ENCODE results near the gene KHDRBS2. TPM values are rescaled to one million over a fixed set of nuclear protein-coding genes. Genes with fewer than 3 reads are reported as not detected.
"Not testable (repeated sequence)": the region's sequence is repeated elsewhere in the genome, so short reads cannot be mapped to it uniquely, and the experiment has no call there.

The KHDRBS2 gene
- total RNA-seq, 1 donor from 2014 or later = 0.17 TPM

- TF ChIP-seq CTCF (IDR thresholded peaks at IDR 0.05; ENCODE audit: insufficient read depth, low read length, poor library complexity, severe bottlenecking) = peak; percentile 52
- Histone ChIP-seq H3K4me3 (ENCODE audit: low read depth, low read length) (no peak overlapping the region), H3K36me3 (ENCODE audit: control insufficient read depth, insufficient read depth, low read length) (no peaks in the 10 kb centered on the region), H3K27me3 (ENCODE audit: control insufficient read depth, insufficient read depth, low read length) (no peaks in the 10 kb centered on the region)
- DNase-seq (ENCODE audit: low read depth) = no peak
Observed at GRCh38 chr6:61809004-61809595, 476.9 kb downstream of the KHDRBS2 start.

GRCh38 chr6:61787998-61788397, 498.0 kb downstream of the KHDRBS2 start:
- no peaks in the 10 kb centered on the region for H3K27me3 ChIP-seq (ENCODE audit: control insufficient read depth, insufficient read depth, low read length)
- H3K4me3 ChIP-seq (ENCODE audit: low read depth, low read length) = no peak overlapping the region
- no peak for DNase-seq (ENCODE audit: low read depth)
- no peaks in the 10 kb centered on the region for H3K36me3 ChIP-seq (ENCODE audit: control insufficient read depth, insufficient read depth, low read length)
- no peak for TF ChIP-seq CTCF (IDR thresholded peaks at IDR 0.05; ENCODE audit: insufficient read depth, low read length, poor library complexity, severe bottlenecking)

- not testable (repeated sequence) for H3K36me3 ChIP-seq (ENCODE audit: control insufficient read depth, insufficient read depth, low read length); DNase-seq (ENCODE audit: low read depth); H3K27me3 ChIP-seq (ENCODE audit: control insufficient read depth, insufficient read depth, low read length); H3K4me3 ChIP-seq (ENCODE audit: low read depth, low read length)
Observed at GRCh38 chr6:61769446-61769845, 516.6 kb downstream of the KHDRBS2 start.

- no peak for TF ChIP-seq CTCF (IDR thresholded peaks at IDR 0.05; ENCODE audit: insufficient read depth, low read length, poor library complexity, severe bottlenecking)
- Histone ChIP-seq H3K4me3 (ENCODE audit: low read depth, low read length) (no peak overlapping the region), H3K36me3 (ENCODE audit: control insufficient read depth, insufficient read depth, low read length) (no peaks in the 10 kb centered on the region), H3K27me3 (ENCODE audit: control insufficient read depth, insufficient read depth, low read length) (no peaks in the 10 kb centered on the region)
- no peak for DNase-seq (ENCODE audit: low read depth)
Observed at GRCh38 chr6:61755739-61756138, 530.3 kb downstream of the KHDRBS2 start.

DNA sequence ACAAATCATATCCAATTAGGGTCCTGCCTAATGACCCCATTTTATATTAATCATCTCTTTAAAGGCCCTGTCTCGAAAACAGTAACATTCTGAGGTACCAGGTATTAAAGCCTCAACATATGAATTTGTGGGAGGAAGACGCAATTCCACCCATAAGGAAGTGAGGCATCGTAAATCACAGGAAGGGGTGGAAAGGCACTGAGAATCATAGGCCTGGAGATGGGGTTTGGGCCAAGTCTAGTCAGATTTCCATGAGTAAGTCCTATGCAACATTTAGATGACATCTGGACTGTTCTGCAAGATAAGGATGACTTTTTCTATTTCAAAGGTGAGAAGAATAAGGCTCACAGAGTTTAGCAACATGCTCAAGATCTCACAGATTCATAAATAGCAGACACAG, 534.0 kb downstream of the KHDRBS2 start:
- TF ChIP-seq CTCF (IDR thresholded peaks at IDR 0.05; ENCODE audit: insufficient read depth, low read length, poor library complexity, severe bottlenecking) = no peak
- no peak for DNase-seq (ENCODE audit: low read depth)
- H3K4me3 ChIP-seq (ENCODE audit: low read depth, low read length) = no peak overlapping the region

DNA sequence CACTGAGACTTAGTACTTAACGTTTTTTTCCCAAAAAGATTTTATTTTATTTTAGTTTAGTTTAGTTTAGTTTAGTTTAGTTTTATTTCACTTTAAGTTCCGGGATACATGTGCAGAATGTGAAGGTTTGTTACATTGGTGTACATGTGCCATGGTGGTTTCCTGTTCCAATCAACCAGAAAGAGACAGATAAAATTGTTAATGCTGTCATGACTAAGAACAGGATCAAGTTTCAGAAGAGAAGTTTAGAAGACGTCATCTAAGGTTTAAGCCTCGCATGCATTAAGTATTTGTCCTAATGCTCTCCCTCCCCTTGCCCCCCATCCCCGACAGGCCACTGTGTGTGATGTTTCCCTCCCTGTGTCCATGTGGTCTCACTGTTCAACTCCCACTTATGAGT, 540.0 kb downstream of the KHDRBS2 start:
- H3K36me3 ChIP-seq (ENCODE audit: control insufficient read depth, insufficient read depth, low read length) = no peaks in the 10 kb centered on the region
- TF ChIP-seq CTCF (IDR thresholded peaks at IDR 0.05; ENCODE audit: insufficient read depth, low read length, poor library complexity, severe bottlenecking) = no peak
- H3K27me3 ChIP-seq (ENCODE audit: control insufficient read depth, insufficient read depth, low read length) = no peaks in the 10 kb centered on the region
- no peak overlapping the region for H3K4me3 ChIP-seq (ENCODE audit: low read depth, low read length)
- no peak for DNase-seq (ENCODE audit: low read depth)

More for the DNA sequence above, 534.0 kb downstream of the KHDRBS2 start:
- H3K36me3 ChIP-seq (ENCODE audit: control insufficient read depth, insufficient read depth, low read length) = no peaks in the 10 kb centered on the region
- H3K27me3 ChIP-seq (ENCODE audit: control insufficient read depth, insufficient read depth, low read length) = no peaks in the 10 kb centered on the region
